T-helper 1 cell treated with Interleukin-12 subunit alpha and Interleukin-12 subunit beta and Interleukin-4 antibody, amounts not matched to agents 30 μg/mL and 1 μg/mL, for 36 hours (primary cell): ENCODE measurements around the gene CACNA2D4.

Experiments used
- H3K27ac Mint-ChIP-seq: one replicate; pipeline ENCODE4 v1.8.0; 2021; ENCODE audit warnings: mild to moderate bottlenecking, mixed read lengths
- H3K27me3 Mint-ChIP-seq: one replicate; pipeline ENCODE4 v1.8.0; 2021; ENCODE audit warnings: low read depth, mixed read lengths
- H3K36me3 Mint-ChIP-seq: one replicate; pipeline ENCODE4 v1.8.0; 2021; ENCODE audit warnings: low read depth, mixed read lengths
- H3K4me1 Mint-ChIP-seq: one replicate; pipeline ENCODE4 v1.8.0; 2021; ENCODE audit warnings: low read depth, mixed read lengths
- H3K4me3 Mint-ChIP-seq: one replicate; pipeline ENCODE4 v1.8.0; 2021; ENCODE audit warnings: mild to moderate bottlenecking, moderate library complexity, mixed read lengths
- H3K9me3 Mint-ChIP-seq: one replicate; pipeline ENCODE4 v1.8.0; 2021; ENCODE audit warnings: mixed read lengths

The CACNA2D4 gene

DNA sequence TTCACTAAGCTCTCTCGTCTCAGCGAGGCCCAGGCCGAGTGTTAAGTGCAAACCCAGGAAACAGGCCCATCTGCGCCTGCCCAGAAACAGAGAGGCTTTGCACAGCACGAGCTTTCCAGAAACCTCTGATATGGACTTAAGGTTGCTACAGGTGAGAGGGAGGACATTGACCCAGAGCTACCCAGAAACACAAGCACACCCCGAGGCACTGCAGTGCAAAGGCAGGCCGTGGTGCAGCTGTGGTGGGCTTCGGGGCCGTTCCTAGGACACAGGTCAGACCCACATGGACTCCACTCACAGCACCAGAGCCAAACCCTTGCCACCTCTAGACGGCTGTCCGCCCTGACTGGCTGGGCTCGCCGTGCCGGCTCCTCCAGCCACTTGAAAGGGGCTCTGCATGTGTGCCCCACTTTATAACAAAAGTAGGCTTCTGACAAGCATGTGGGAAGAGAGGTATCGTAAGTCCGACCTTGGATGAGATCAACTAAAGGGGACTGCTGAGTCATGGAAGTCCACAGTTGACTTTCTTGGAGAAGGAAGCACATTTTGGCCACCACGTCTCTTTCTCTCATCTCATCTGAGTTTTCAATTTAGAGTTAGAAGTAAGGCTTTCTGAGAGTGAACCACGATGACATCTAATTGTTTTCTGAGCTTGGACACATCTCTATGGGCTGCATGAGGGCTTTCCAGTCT, 38.2 kb downstream of the CACNA2D4 start:
- H3K36me3 Mint-ChIP-seq, result no peaks in the 10 kb centered on the region
- H3K27me3 Mint-ChIP-seq, result no peaks in the 10 kb centered on the region
- no peaks in the 10 kb centered on the region for H3K4me1 Mint-ChIP-seq
- H3K9me3 Mint-ChIP-seq, result no peaks in the 10 kb centered on the region
- no peak overlapping the region for H3K27ac Mint-ChIP-seq
- no peak overlapping the region for H3K4me3 Mint-ChIP-seq

DNA sequence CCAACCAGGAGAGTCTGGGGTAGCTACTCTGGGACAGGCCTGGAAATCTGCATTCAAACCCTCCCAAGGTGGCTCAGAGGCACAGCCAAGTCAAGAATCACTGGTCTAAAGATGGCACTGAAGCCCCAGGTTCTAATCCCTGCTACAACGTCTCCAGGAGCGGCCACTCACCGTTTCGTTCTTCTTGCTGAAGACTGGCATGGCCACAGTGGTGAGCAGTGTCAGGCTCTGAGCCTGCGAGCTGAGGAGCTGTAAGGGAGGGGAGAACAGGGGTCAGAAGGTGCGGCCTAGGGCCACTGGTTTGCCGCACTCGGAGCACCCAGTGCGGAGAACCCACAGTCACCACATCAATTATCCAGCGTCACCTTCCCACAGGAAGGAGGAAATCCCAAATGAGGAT, 38.8 kb downstream of the CACNA2D4 start:
- no peaks in the 10 kb centered on the region for H3K4me1 Mint-ChIP-seq
- H3K36me3 Mint-ChIP-seq, result no peaks in the 10 kb centered on the region
- no peaks in the 10 kb centered on the region for H3K9me3 Mint-ChIP-seq
- no peak overlapping the region for H3K27ac Mint-ChIP-seq
- H3K4me3 Mint-ChIP-seq, result no peak overlapping the region
- no peaks in the 10 kb centered on the region for H3K27me3 Mint-ChIP-seq

DNA sequence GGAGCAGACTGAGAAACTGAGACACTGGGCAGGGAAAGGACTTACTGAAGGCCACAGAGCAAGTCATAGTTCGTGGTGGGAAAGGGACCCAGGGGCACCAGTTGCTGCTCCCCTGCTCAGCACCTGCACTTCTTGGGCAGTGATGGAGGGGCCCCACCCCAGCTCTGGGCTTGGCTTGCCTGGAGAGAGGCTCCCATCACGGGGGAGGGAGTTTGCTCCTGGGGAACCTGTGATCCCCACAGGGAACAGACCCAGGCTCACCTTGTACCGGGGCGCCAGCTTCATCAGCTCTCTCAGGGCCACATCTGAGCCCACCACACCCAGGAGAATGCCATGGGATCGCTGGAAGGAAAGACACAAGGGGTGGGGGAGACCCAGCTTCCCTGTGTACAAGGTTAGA, 39.8 kb downstream of the CACNA2D4 start:
- Mint-ChIP-seq H3K9me3 (no peaks in the 10 kb centered on the region), H3K36me3 (no peaks in the 10 kb centered on the region), H3K4me3 (no peak overlapping the region), H3K27me3 (no peaks in the 10 kb centered on the region), H3K27ac (no peak overlapping the region), H3K4me1 (no peaks in the 10 kb centered on the region)

DNA sequence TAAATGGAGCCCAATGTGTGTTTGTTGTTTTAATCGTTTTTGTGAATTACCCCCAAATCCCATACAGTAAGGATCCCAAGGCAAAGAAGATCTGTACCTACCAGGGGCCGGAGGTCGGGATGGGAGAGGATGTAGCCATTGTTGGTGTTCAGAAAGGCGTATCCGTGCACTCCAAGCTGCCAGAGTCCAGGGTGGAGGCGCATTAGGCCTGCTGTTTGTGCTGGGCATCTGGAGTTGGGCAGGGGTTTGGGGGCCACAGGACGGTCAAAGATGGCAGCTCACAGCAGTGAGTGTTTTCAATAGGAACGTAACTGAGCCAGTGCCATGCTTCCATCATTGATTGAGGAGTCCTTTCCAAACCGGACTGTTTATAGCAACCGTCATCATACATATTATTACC, 40.2 kb downstream of the CACNA2D4 start:
- no peaks in the 10 kb centered on the region for H3K9me3 Mint-ChIP-seq
- no peaks in the 10 kb centered on the region for H3K36me3 Mint-ChIP-seq
- no peaks in the 10 kb centered on the region for H3K27me3 Mint-ChIP-seq
- H3K4me3 Mint-ChIP-seq, result no peak overlapping the region
- H3K4me1 Mint-ChIP-seq, result no peaks in the 10 kb centered on the region
- no peak overlapping the region for H3K27ac Mint-ChIP-seq

DNA sequence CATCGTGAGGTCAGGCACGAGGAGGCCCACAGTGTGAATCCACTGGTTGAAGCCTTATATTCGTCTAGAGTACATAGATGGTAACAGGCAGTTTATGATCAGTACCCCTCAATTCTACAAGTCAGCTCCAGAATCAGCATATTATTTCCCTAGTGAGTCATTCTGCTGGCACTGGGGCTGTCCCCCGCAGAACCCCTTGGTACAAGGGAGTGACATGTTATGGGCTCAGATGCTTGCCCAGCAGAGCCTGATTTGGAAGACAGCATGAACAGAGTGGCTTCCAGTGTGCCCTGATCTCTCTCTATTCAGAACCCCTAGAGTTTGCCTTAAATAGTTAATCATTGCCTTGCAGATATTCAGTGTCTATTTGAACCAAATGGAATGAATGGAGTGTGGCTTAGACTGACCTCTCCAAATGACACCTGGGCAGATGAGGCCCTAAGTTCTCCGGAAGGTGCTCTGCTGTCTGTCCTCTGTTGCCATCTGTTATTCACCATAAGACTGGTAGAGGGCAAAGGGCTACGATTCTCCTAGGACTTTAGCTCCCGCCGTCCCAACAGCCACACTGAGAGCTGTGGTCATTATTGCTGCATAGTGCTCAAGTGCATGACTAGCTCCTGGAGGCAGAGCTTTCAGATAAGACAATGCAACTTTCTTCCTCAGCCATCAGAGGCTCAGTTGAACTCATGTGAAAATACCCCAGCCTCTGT, 41.1 kb downstream of the CACNA2D4 start:
- Mint-ChIP-seq H3K4me1 (no peaks in the 10 kb centered on the region), H3K36me3 (no peaks in the 10 kb centered on the region)

DNA sequence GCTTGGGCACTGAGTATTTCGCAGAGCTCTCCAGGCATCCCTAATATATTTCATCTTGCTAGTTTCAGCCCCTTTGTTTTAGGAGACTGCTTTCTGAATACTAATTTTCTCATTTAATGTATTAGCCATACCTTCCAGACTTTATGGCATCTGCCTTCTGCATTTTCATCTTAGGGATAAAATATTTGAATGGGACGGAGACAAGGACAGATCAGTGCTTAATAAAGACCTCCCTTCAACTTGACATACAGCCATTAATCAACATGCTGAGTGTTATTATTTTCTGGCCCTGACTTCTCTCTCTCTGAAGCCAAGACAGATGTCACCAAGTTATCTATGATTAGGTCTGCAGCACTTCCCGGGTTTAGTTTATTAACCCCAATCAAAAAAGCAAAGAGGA, 42.4 kb downstream of the CACNA2D4 start:
- no peaks in the 10 kb centered on the region for H3K36me3 Mint-ChIP-seq
- H3K27ac Mint-ChIP-seq, result no peak overlapping the region
- H3K9me3 Mint-ChIP-seq, result peaks cover 9% of the 10 kb centered on the region
- H3K4me1 Mint-ChIP-seq, result no peaks in the 10 kb centered on the region
- no peaks in the 10 kb centered on the region for H3K27me3 Mint-ChIP-seq
- H3K4me3 Mint-ChIP-seq, result no peak overlapping the region

More for the DNA sequence above, 41.1 kb downstream of the CACNA2D4 start:
- H3K9me3 Mint-ChIP-seq, result no peaks in the 10 kb centered on the region
- H3K4me3 Mint-ChIP-seq, result no peak overlapping the region
- H3K27me3 Mint-ChIP-seq, result no peaks in the 10 kb centered on the region
- H3K27ac Mint-ChIP-seq, result no peak overlapping the region

DNA sequence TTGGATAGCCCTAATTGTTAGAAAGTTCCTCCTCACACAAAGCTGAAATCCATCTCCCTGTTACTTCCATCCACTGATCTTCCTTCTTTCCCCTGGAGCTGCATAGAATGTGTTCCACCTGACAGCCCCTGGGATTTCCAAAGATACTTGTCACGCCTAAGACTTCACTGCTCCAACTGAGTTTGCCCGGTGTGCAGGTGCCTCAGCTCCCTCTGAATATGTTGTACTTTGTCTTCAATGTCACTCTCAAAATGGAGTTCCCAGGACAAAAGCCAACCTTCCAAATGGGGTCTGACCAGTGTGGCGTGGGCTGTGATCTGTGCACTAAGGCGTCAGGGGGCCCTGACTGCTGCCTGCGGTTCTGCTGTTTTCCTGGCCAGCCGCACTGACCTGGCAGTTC, 42.8 kb downstream of the CACNA2D4 start:
- Mint-ChIP-seq H3K4me1 (no peaks in the 10 kb centered on the region), H3K9me3 (peaks cover 13% of the 10 kb centered on the region), H3K36me3 (no peaks in the 10 kb centered on the region), H3K4me3 (no peak overlapping the region), H3K27me3 (no peaks in the 10 kb centered on the region), H3K27ac (no peak overlapping the region)

DNA sequence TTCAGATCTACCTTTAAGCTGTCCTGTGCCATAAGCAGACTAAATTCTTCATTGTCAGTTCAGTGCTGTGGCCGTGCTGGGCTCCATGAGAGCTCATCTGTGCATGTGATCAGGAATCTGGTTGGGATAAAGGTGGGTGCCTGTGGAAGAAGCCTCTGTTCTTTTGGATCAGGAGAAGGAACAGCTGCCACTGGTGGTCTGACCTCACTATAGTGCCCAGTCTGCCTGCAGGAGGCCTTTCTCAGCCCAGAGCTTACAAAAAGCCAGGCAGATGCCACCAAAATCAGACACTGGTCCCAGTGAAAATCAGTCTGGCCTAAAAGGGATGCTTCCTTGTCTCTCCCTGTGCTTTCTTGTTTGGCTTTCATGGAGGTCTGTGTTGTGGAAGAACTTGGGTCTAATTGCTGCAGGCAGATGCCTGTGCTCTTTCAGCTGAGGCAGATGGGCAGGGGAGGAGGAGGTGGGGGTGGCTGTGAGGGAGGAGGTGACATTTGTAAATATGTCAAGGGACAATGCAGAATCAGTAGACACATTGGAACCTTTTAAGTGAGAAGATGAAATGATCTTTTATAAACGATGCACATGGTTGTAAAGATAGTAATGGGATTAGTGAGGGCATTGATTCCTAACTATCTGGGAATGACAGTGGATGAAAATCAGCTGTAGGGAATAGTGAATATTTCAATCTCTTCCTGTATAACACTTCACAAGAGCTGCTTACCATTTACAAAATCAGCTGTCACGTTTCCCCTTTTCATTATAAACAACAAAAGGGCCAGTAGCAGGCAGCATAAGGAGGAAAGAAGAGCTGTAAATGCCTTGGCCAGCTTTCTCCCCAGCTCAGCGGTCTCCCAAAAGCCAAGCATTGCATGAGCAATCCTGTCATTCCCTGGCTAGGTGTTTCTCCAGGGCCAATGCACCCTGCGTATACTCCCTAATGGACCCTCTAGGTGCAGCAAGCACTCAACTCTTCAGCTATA, 44.6 kb downstream of the CACNA2D4 start:
- no peaks in the 10 kb centered on the region for H3K4me1 Mint-ChIP-seq
- no peak overlapping the region for H3K4me3 Mint-ChIP-seq
- no peaks in the 10 kb centered on the region for H3K36me3 Mint-ChIP-seq
- no peaks in the 10 kb centered on the region for H3K27me3 Mint-ChIP-seq
- peaks cover 16% of the 10 kb centered on the region for H3K9me3 Mint-ChIP-seq
- no peak overlapping the region for H3K27ac Mint-ChIP-seq

DNA sequence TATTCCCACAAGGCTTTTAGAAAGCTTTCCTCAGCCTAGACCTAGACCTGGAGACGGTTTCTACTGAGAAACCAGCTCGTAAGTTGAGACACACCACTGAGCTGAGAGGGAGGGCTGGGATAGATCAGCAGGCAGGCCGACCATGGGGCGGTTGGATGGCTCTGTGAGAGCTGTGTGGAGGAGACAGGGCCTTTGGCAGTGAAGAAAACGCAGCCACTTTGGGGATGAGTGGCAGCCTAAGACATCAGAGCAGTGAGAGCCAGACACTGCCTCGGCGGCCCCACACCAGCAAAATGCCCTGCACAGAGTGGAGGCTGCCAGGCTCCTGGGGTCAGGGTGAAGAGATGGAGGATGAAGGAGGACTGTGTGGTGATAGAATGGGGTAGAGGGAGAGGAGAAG, 46.0 kb downstream of the CACNA2D4 start:
- H3K4me1 Mint-ChIP-seq, result no peaks in the 10 kb centered on the region
- H3K4me3 Mint-ChIP-seq, result no peak overlapping the region
- H3K27me3 Mint-ChIP-seq, result peaks cover 6% of the 10 kb centered on the region
- peaks cover 16% of the 10 kb centered on the region for H3K9me3 Mint-ChIP-seq
- H3K27ac Mint-ChIP-seq, result no peak overlapping the region
- H3K36me3 Mint-ChIP-seq, result no peaks in the 10 kb centered on the region

DNA sequence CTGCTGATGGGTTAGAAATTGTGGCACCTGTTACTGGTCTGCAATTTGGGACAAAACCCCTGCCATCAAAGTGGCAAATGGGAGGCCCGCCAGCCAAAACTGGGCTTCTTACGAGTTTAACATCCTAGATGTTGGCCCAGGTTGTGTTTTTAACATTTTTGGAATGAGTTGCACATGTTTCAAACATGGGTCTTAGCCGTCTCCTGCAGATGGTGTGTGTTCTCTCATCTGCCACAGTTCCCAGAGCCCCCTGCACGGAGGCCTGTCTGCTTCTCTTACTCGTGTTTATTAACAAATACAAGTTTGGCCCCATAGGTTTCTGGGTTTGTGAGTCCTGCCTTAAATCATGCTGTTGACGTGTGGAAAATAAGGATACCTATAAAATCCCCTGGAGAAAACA, 46.5 kb downstream of the CACNA2D4 start:
- peaks cover 10% of the 10 kb centered on the region for H3K27me3 Mint-ChIP-seq
- no peaks in the 10 kb centered on the region for H3K36me3 Mint-ChIP-seq
- no peaks in the 10 kb centered on the region for H3K4me1 Mint-ChIP-seq
- peaks cover 16% of the 10 kb centered on the region for H3K9me3 Mint-ChIP-seq
- H3K4me3 Mint-ChIP-seq, result no peak overlapping the region
- H3K27ac Mint-ChIP-seq, result no peak overlapping the region

DNA sequence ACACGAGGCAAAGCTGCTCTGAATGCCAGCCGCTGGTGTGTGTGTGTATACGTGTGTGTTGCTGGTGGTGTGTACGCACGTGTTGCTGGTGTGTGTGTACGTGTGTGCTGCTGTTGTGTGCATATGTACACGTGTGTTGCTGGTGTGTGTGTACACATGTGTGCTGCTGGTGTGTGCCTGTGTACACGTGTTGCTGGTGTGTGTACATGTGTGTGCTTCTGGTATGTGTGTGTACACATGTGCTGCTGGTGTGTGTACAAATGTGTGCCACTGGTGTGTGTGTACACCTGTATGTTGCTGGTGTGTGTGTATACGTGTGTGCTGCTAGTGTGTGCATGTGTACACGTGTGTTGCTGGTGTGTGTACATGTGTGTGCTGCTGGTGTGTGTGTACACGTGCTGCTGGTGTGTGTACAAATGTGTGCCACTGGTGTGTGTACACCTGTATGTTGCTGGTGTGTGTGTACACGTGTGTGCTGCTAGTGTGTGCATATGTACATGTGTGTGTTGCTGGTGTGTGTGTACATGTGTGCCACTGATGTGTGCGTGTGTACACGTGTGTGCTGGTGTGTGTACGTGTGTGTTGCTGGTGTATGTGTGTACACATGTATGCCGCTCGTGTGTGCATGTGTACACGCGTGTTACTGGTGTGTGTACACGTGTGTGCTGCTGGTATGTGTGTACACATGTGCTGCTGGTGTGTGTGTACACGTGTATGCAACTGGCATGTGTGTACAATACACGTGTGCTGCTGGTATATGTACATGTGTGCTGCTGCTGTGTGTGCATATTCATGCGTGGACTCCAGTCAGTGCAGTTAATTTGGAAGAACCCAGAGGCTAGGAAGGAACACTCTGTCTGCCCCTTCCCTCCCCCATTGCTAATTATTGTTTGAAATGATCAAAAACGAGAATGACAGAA, 47.2 kb downstream of the CACNA2D4 start:
- Mint-ChIP-seq H3K4me1 (no peaks in the 10 kb centered on the region), H3K9me3 (peaks cover 16% of the 10 kb centered on the region), H3K27ac (no peak overlapping the region), H3K27me3 (peaks cover 12% of the 10 kb centered on the region), H3K36me3 (no peaks in the 10 kb centered on the region), H3K4me3 (no peak overlapping the region)

DNA sequence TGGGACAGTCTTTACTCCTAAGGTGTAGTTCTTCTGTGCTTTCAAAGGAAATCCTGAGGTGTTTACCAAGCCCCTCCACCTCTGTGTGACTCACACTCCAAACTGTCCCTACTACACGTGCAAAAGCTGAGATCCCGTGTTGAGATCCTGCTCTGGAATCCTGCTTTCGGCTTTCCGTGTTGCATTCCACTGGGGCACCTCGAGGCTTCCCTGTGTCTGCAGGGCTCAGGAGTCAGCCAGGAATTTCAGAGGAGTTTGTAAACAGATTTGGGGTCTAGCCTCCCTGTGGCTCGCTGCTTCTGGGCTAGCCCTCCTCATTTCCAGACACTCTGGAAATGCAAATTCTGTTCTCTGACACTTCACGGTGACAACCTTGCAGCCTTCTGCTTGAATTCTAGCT, 48.4 kb downstream of the CACNA2D4 start:
- peaks cover 16% of the 10 kb centered on the region for H3K9me3 Mint-ChIP-seq
- no peaks in the 10 kb centered on the region for H3K4me1 Mint-ChIP-seq
- peaks cover 17% of the 10 kb centered on the region for H3K27me3 Mint-ChIP-seq
- H3K36me3 Mint-ChIP-seq, result no peaks in the 10 kb centered on the region
- no peak overlapping the region for H3K27ac Mint-ChIP-seq
- H3K4me3 Mint-ChIP-seq, result no peak overlapping the region

DNA sequence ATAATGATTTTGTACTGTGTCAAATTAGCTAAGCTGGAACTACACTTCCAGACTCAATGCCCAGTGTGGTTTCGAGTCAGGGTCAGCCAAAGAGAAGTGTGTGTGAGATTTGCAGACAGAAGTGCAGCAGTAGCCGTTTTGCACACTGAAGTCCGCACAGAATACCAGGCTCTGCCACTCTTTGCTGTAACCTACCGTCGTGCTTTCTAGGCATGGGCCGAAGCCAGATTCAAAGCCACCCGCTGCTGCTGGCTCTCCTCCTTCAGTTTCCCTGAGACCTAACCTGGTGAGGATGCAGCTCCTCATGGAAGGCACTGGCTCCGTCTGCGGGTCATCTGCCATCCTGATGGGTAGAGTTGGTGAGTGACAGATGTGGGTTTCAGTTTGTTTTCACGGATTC, 49.3 kb downstream of the CACNA2D4 start:
- Mint-ChIP-seq H3K4me3 (no peak overlapping the region), H3K4me1 (no peaks in the 10 kb centered on the region), H3K27ac (no peak overlapping the region), H3K27me3 (peaks cover 17% of the 10 kb centered on the region), H3K36me3 (no peaks in the 10 kb centered on the region), H3K9me3 (peaks cover 16% of the 10 kb centered on the region)
